ENCODE measurements around the gene ACIN1. TPM values are rescaled to one million over a fixed set of nuclear protein-coding genes. Genes with fewer than 3 reads are reported as not detected.

ACIN1 gene
- total and polyA plus RNA-seq, 2 of the 8 experiments (the other 6 are each of a cell fraction or from before 2014, with no cell fraction given), result 132 to 233 TPM

GRCh38 chr14:23101213-23101970 lies 6.5 kb upstream of the ACIN1 start:
- Histone ChIP-seq H3K23ac (ENCODE audit: insufficient read length) (no peak overlapping the region), H3K4me2 (ENCODE audit: insufficient read depth in 1 of 2, low read depth in 2 of 2, low read length in 2 of 2) (no peak overlapping the region), H3K79me2 (ENCODE audit: control insufficient read depth in 1 of 2, insufficient read depth in 2 of 2, low read length in 2 of 2) (peaks cover 3 to 23% of the 10 kb centered on the region in 2 experiments; a peak in 3 of 4 replicates), H4K91ac (replicated peaks; ENCODE audit: insufficient read length, low read length) (no peak overlapping the region), H3K9me3 (ENCODE audit: insufficient read depth in 2 of 2, low read depth in 1 of 2, low read length in 1 of 2) (no peaks in the 10 kb centered on the region), H2BK120ac (replicated peaks; ENCODE audit: low read depth, low read length) (no peak overlapping the region), H2BK20ac (ENCODE audit: low read length) (no peak overlapping the region), H3K9ac (replicated peaks in 1 of 4; ENCODE audit: extremely low read depth in 1 of 4, low read depth in 3 of 4, low read length in 3 of 4) (no peak overlapping the region), H3K36me3 (ENCODE audit: control insufficient read depth in 2 of 4, insufficient read depth in 4 of 4, low read length in 3 of 4) (peaks cover 8 to 17% (median 10%) of the 10 kb centered on the region in 4 experiments; a peak in 7 of 8 replicates), H3K56ac (replicated peaks; ENCODE audit: insufficient read length, low read depth, low read length) (no peak overlapping the region), H2BK15ac (ENCODE audit: low read length) (no peak overlapping the region), H2AK5ac (ENCODE audit: low read depth, low read length) (no peak overlapping the region), H3K27me3 (replicated peaks in 1 of 4; ENCODE audit: control insufficient read depth in 3 of 4, extremely low read depth in 1 of 4, insufficient read depth in 3 of 4, low read length in 3 of 4) (no peaks in the 10 kb centered on the region; a peak in 2 of 7 replicates), H3K4me3 (ENCODE audit: extremely low read depth in 1 of 4, insufficient read depth in 2 of 4, low read depth in 3 of 4, low read length in 4 of 4) (no peak overlapping the region), H2AFZ (ENCODE audit: low read length) (no peak overlapping the region), H4K8ac (ENCODE audit: extremely low read depth, insufficient read depth, low read length) (no peak overlapping the region), H2BK5ac (ENCODE audit: low read depth, low read length) (no peak overlapping the region), H3K18ac (ENCODE audit: extremely low read depth, low read length) (no peak overlapping the region), H2BK12ac (ENCODE audit: low read depth, low read length) (no peak overlapping the region), H3K23me2 (ENCODE audit: low read depth, low read length) (no peaks in the 10 kb centered on the region), H3K79me1 (ENCODE audit: low read depth, low read length) (peaks cover 8% of the 10 kb centered on the region), H3K4me1 (replicated peaks in 1 of 4; ENCODE audit: control insufficient read depth in 3 of 4, insufficient read depth in 4 of 4, low read length in 3 of 4) (peaks cover 4 to 13% (median 5%) of the 10 kb centered on the region in 4 experiments; a peak in 6 of 7 replicates), H3K14ac (ENCODE audit: insufficient read length) (no peak overlapping the region), H4K20me1 (replicated peaks in 1 of 2; ENCODE audit: control insufficient read depth in 1 of 2, insufficient read depth in 2 of 2, low read length in 2 of 2) (peaks cover 0 to 5% of the 10 kb centered on the region in 2 experiments), H4K5ac (ENCODE audit: insufficient read length, low read depth, low read length) (no peak overlapping the region), H3K4ac (replicated peaks; ENCODE audit: insufficient read length, low read depth, low read length) (no peak overlapping the region), H3K27ac (ENCODE audit: low read depth, low read length) (no peak overlapping the region)
- WGBS, 2 experiments (ENCODE audit: extremely low coverage in 1 of 2, insufficient coverage in 1 of 2, insufficient read length in 1 of 2, insufficient replicate concordance in 2 of 2, low coverage in 1 of 2, low lambda C conversion rate in 2 of 2, missing lambda C conversion rate in 1 of 2), result 85% methylated on average over 6 of the region's 6 CpGs; no CpG with 5 or more reads in 1 of the 2 experiments
- ChIA-PET POLR2A (ENCODE audit: partially characterized antibody) (interaction anchor here (0.7 to 1.6 kb wide), 6 partner anchors 9 to 45 kb away, joined by 3 to 5 read pairs (median 4); no protein-coding TSS in a partner anchor), CTCF (ENCODE audit: partially characterized antibody) (interaction anchor here (1.0 to 4.4 kb wide), 9 partner anchors 11 to 275 kb away, joined by 3 to 33 read pairs (median 4); partner anchors contain the start of gene CMTM5)
- DNase-seq (ENCODE audit: low read depth in 1 of 2, low spot score in 2 of 2) (no peak), FAIRE-seq (no peak)
- TF ChIP-seq SIX5 (IDR thresholded peaks at IDR 0.05; ENCODE audit: low read depth, low read length), result no peak
- TF ChIP-seq RAD21 (IDR thresholded peaks at IDR 0.05 in 1 of 2, conservative IDR thresholded peaks at IDR 0.05 in 1 of 2; ENCODE audit: low read depth in 2 of 2, low read length in 2 of 2), result no peak
- TF ChIP-seq ATF2 (IDR thresholded peaks at IDR 0.05; ENCODE audit: low read length), result no peak
- no peak for TF ChIP-seq SIRT6 (IDR thresholded peaks at IDR 0.05; ENCODE audit: low read length)
- TF ChIP-seq ATF3 (IDR thresholded peaks at IDR 0.05; ENCODE audit: insufficient read depth, low read depth, low read length), result no peak
- TF ChIP-seq TAF1 (IDR thresholded peaks at IDR 0.05; ENCODE audit: low read depth, low read length), result no peak
- TF ChIP-seq BCL11A (IDR thresholded peaks at IDR 0.05; ENCODE audit: low read depth in 2 of 2, low read length in 2 of 2), result no peak
